Measurements from ENCODE around the gene NMUR1. TPM values are rescaled to one million over a fixed set of nuclear protein-coding genes. Genes with fewer than 3 reads are reported as not detected.

The NMUR1 gene
- total and polyA plus RNA-seq, 2 donors from 2014 or later, result 0.94 to 1.3 TPM

GRCh38 chr2:231545105-231545902, 15.1 kb upstream of the NMUR1 start:
- H3K9ac ChIP-seq (ENCODE audit: low read length in 3 of 3), result no peak overlapping the region
- H3K9me3 ChIP-seq (ENCODE audit: control insufficient read depth in 2 of 3, insufficient read depth in 1 of 3, low read length in 3 of 3), result peaks cover 0 to 8% (median 0%) of the 10 kb centered on the region in 3 donors
- no peaks in the 10 kb centered on the region for H3K27me3 ChIP-seq (ENCODE audit: control insufficient read depth, insufficient read depth, low read length)
- intact Hi-C loops (cut with DNase I), result no loop called here
- peaks cover 0 to 6% (median 5%) of the 10 kb centered on the region in 3 donors for H3K4me1 ChIP-seq (ENCODE audit: control insufficient read depth in 2 of 3, insufficient read depth in 2 of 3, low read depth in 1 of 3, low read length in 3 of 3)
- no peaks in the 10 kb centered on the region for H3K36me3 ChIP-seq (ENCODE audit: control insufficient read depth in 2 of 3, insufficient read depth in 3 of 3, low read length in 3 of 3)
- H3K4me3 ChIP-seq (ENCODE audit: low read length in 3 of 3), result no peak overlapping the region
- DNase-seq, result peak in 1 of 5 donors; percentile 39
- FAIRE-seq, result no peak
- TF ChIP-seq CTCF (IDR thresholded peaks at IDR 0.05; ENCODE audit: borderline replicate concordance, extremely low read depth, insufficient read depth), result no peak
- H3K27ac ChIP-seq (ENCODE audit: low read depth in 2 of 2, low read length in 2 of 2), result peak overlapping the region in 1 of 2 donors; percentile 19

- no peaks in the 10 kb centered on the region for H3K36me3 ChIP-seq (ENCODE audit: control insufficient read depth in 2 of 3, insufficient read depth in 3 of 3, low read length in 3 of 3)
- no peak overlapping the region for H3K4me3 ChIP-seq (ENCODE audit: low read length in 3 of 3)
- FAIRE-seq, result no peak
- H3K27ac ChIP-seq (ENCODE audit: low read depth in 2 of 2, low read length in 2 of 2), result no peak overlapping the region
- no peak overlapping the region for H3K9ac ChIP-seq (ENCODE audit: low read length in 3 of 3)
- intact Hi-C loops (cut with DNase I), result no loop called here
- no peak for DNase-seq
- TF ChIP-seq CTCF (IDR thresholded peaks at IDR 0.05; ENCODE audit: borderline replicate concordance, extremely low read depth, insufficient read depth), result no peak
- peaks cover 0 to 8% (median 0%) of the 10 kb centered on the region in 3 donors for H3K9me3 ChIP-seq (ENCODE audit: control insufficient read depth in 2 of 3, insufficient read depth in 1 of 3, low read length in 3 of 3)
- peaks cover 0 to 6% (median 5%) of the 10 kb centered on the region in 3 donors for H3K4me1 ChIP-seq (ENCODE audit: control insufficient read depth in 2 of 3, insufficient read depth in 2 of 3, low read depth in 1 of 3, low read length in 3 of 3)
- H3K27me3 ChIP-seq (ENCODE audit: control insufficient read depth, insufficient read depth, low read length), result no peaks in the 10 kb centered on the region
These were observed 11.9 kb upstream of the NMUR1 start for GRCh38 chr2:231542136-231542535.

GRCh38 chr2:231541645-231542044, 11.4 kb upstream of the NMUR1 start:
- H3K9me3 ChIP-seq (ENCODE audit: control insufficient read depth in 2 of 3, insufficient read depth in 1 of 3, low read length in 3 of 3), result peaks cover 0 to 8% (median 0%) of the 10 kb centered on the region in 3 donors
- H3K9ac ChIP-seq (ENCODE audit: low read length in 3 of 3), result no peak overlapping the region
- DNase-seq (no peak), FAIRE-seq (no peak)
- no peaks in the 10 kb centered on the region for H3K27me3 ChIP-seq (ENCODE audit: control insufficient read depth, insufficient read depth, low read length)
- no peak overlapping the region for H3K4me3 ChIP-seq (ENCODE audit: low read length in 3 of 3)
- H3K27ac ChIP-seq (ENCODE audit: low read depth in 2 of 2, low read length in 2 of 2), result no peak overlapping the region
- no peak for TF ChIP-seq CTCF (IDR thresholded peaks at IDR 0.05; ENCODE audit: borderline replicate concordance, extremely low read depth, insufficient read depth)
- intact Hi-C loops (cut with DNase I), result no loop called here
- no peaks in the 10 kb centered on the region for H3K36me3 ChIP-seq (ENCODE audit: control insufficient read depth in 2 of 3, insufficient read depth in 3 of 3, low read length in 3 of 3)
- H3K4me1 ChIP-seq (ENCODE audit: control insufficient read depth in 2 of 3, insufficient read depth in 2 of 3, low read depth in 1 of 3, low read length in 3 of 3), result peaks cover 0 to 6% (median 5%) of the 10 kb centered on the region in 3 donors

Measured in kidney (tissue), 14 donors.